Natural killer cell (primary cell): ENCODE data around the gene TEX12. TPM values are rescaled to one million over a fixed set of nuclear protein-coding genes. Genes with fewer than 3 reads are reported as not detected.

Source experiments
- ATAC-seq, 3 donors: fragments of 150-1000 bp in 2 of 3; fragments of 200-7000 bp in 1 of 3; cut with Tn5 transposase; 1 replicate in 1 of 3; 2 replicates in 2 of 3; pipeline ENCODE4 v1.10.0; 2021; ENCODE audit warnings: mild to moderate bottlenecking in 2 of 3, moderate library complexity in 2 of 3
- DNase-seq, 2 donors: peaks; one replicate each; pipeline versions ENCODE4 v3.0.0 to v3.0.0-alpha.2; 2013 to 2021; ENCODE audit warnings: mixed read lengths in 1 of 2
- H3K27ac ChIP-seq: one replicate; pipeline ENCODE4 v1.5.1; 2013; ENCODE audit warnings: mild to moderate bottlenecking, low read length
- H3K27me3 ChIP-seq: one replicate; pipeline ENCODE4 v1.6.1; 2013; ENCODE audit warnings: low read length; ENCODE audit not compliant: control insufficient read depth, insufficient read depth
- H3K36me3 ChIP-seq: one replicate; pipeline ENCODE4 v1.6.1; 2013; ENCODE audit warnings: low read length; ENCODE audit not compliant: control insufficient read depth, insufficient read depth
- H3K4me1 ChIP-seq: one replicate; pipeline ENCODE4 v1.6.1; 2013; ENCODE audit warnings: low read length; ENCODE audit not compliant: control insufficient read depth, insufficient read depth
- H3K4me3 ChIP-seq: one replicate; pipeline ENCODE4 v1.5.1; 2013; ENCODE audit warnings: low read length
- H3K9me3 ChIP-seq: one replicate; pipeline ENCODE4 v1.6.1; 2013; ENCODE audit warnings: low read length; ENCODE audit not compliant: control insufficient read depth, insufficient read depth
- H3K27ac Mint-ChIP-seq, 2 donors: one replicate each; pipeline ENCODE4 v1.8.0; 2022; ENCODE audit warnings: mild to moderate bottlenecking in 2 of 2, mixed read lengths in 2 of 2, moderate library complexity in 1 of 2
- H3K27me3 Mint-ChIP-seq, 2 donors: one replicate each; pipeline ENCODE4 v1.8.0; 2022; ENCODE audit warnings: low read depth in 2 of 2, mixed read lengths in 2 of 2
- H3K36me3 Mint-ChIP-seq: one replicate; pipeline ENCODE4 v1.8.0; 2022; ENCODE audit warnings: mixed read lengths
- H3K4me1 Mint-ChIP-seq, 2 donors: one replicate each; pipeline ENCODE4 v1.8.0; 2022; ENCODE audit warnings: mixed read lengths in 2 of 2
- H3K4me3 Mint-ChIP-seq: one replicate; pipeline ENCODE4 v1.8.0; 2022; ENCODE audit warnings: mild to moderate bottlenecking, moderate library complexity, mixed read lengths
- H3K9me3 Mint-ChIP-seq, 2 donors: one replicate each; pipeline ENCODE4 v1.8.0; 2022; ENCODE audit warnings: mixed read lengths in 2 of 2
- CTCF ChIP-seq: fragments of 200-600 bp; IDR thresholded peaks from one replicate; pipeline ENCODE4 v1.8.0; 2022; ENCODE audit warnings: antibody characterized with exemption
- WGBS: methylation state at CpG from one replicate; pipeline ENCODE4 v1.1.7; 2013; ENCODE audit warnings: missing lambda C conversion rate; ENCODE audit not compliant: insufficient coverage; 5-methylcytosine and 5-hydroxymethylcytosine counted together
- intact Hi-C: fragments of 100-400 bp; cut with micrococcal nuclease; formaldehyde crosslinking; loops from one replicate; pipeline ENCODE4 v1.14.2; 2022
- total RNA-seq, 4 donors: library from RNA; stranded (reverse); fragments of 120-200 nt in 1 of 4; gene quantifications; one replicate each; pipeline versions ENCODE4 v1.2.3 to v1.2.4, GENCODE V29; 2013 to 2022

Gene TEX12
- total RNA-seq, 3 donors from 2014 or later (not counting 1 experiment from before 2014, with no cell fraction given), result 0.45 to 0.82 (median 0.50) TPM

- 92% methylated on average over 2 of the region's 4 CpGs for WGBS
- H3K27ac Mint-ChIP-seq, result no peak overlapping the region
These were observed 32.7 kb upstream of the TEX12 start for GRCh38 chr11:112134473-112134872.

GRCh38 chr11:112143597-112143996, 23.6 kb upstream of the TEX12 start:
- no peaks in the 10 kb centered on the region for H3K9me3 ChIP-seq
- H3K4me1 Mint-ChIP-seq, result no peaks in the 10 kb centered on the region
- TF ChIP-seq CTCF, result no peak
- WGBS, result 92% methylated on average over 2 of the region's 3 CpGs
- no peaks in the 10 kb centered on the region for H3K4me1 ChIP-seq
- H3K27me3 ChIP-seq, result no peaks in the 10 kb centered on the region
- H3K36me3 ChIP-seq, result no peaks in the 10 kb centered on the region
- H3K4me3 ChIP-seq, result no peak overlapping the region
- intact Hi-C loops, result no loop called here
- H3K27ac Mint-ChIP-seq, result no peak overlapping the region
- peaks cover 15% of the 10 kb centered on the region for H3K36me3 Mint-ChIP-seq
- ATAC-seq (no peak), DNase-seq (no peak)
- no peak overlapping the region for H3K27ac ChIP-seq
- H3K4me3 Mint-ChIP-seq, result no peak overlapping the region
- no peaks in the 10 kb centered on the region for H3K27me3 Mint-ChIP-seq
- peaks cover 0 to 2% of the 10 kb centered on the region in 2 donors for H3K9me3 Mint-ChIP-seq

More at GRCh38 chr11:112134473-112134872, 32.7 kb upstream of the TEX12 start:
- no peak for DNase-seq
- TF ChIP-seq CTCF, result no peak
- H3K4me1 ChIP-seq, result peaks cover 22% of the 10 kb centered on the region
- Mint-ChIP-seq H3K36me3 (no peaks in the 10 kb centered on the region), H3K27me3 (no peaks in the 10 kb centered on the region), H3K4me3 (no peak overlapping the region), H3K4me1 (peaks cover 13% of the 10 kb centered on the region in 2 donors), H3K9me3 (no peaks in the 10 kb centered on the region)
- H3K27me3 ChIP-seq, result no peaks in the 10 kb centered on the region
- H3K9me3 ChIP-seq, result no peaks in the 10 kb centered on the region
- H3K27ac ChIP-seq, result no peak overlapping the region
- intact Hi-C loops, result no loop called here
- ATAC-seq, result no peak
- no peak overlapping the region for H3K4me3 ChIP-seq
- no peaks in the 10 kb centered on the region for H3K36me3 ChIP-seq

DNA sequence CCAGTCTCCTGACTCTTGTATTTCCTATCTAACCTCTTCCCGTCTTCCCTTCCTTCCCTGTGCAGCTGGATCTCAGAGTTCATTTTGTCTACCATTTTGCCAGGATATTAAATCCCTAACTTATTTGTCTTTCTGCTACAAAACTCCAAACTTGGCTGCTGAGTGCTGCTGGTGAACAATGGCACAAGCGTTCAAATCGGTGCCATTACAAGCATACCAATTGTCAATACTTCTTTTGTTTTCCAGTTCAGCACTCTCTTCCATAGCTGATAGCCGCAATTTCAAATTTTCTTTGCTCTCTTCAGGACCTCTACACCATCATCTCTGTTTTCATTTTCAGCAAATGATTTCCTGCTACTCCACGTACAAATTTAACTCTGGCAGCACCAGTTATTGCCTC, 16.7 kb upstream of the TEX12 start:
- H3K36me3 Mint-ChIP-seq, result no peaks in the 10 kb centered on the region
- 91% methylated on average over 5 of the region's 5 CpGs for WGBS

More for the DNA sequence above, 16.7 kb upstream of the TEX12 start:
- Mint-ChIP-seq H3K4me1 (no peaks in the 10 kb centered on the region), H3K4me3 (no peak overlapping the region), H3K9me3 (no peaks in the 10 kb centered on the region), H3K27ac (no peak overlapping the region), H3K27me3 (no peaks in the 10 kb centered on the region)
- TF ChIP-seq CTCF, result no peak
- ATAC-seq (no peak), DNase-seq (no peak)
- H3K4me1 ChIP-seq, result no peaks in the 10 kb centered on the region
- intact Hi-C loops, result no loop called here
- H3K4me3 ChIP-seq, result no peak overlapping the region
- no peak overlapping the region for H3K27ac ChIP-seq
- H3K27me3 ChIP-seq, result no peaks in the 10 kb centered on the region
- no peaks in the 10 kb centered on the region for H3K36me3 ChIP-seq
- H3K9me3 ChIP-seq, result no peaks in the 10 kb centered on the region
